Right ventricle myocardium superior (tissue), 1 donor: ENCODE results near the gene OSCAR. TPM values are rescaled to one million over a fixed set of nuclear protein-coding genes. Genes with fewer than 3 reads are reported as not detected.

Experiments
- total RNA-seq: library from RNA; stranded (reverse); fragmentation: NEBNext Ultra II Directional; extraction: Animal tissue kit (Norgen Biotek cat#: 25700); gene quantifications from one replicate; pipeline ENCODE4 v1.2.1, GENCODE V29; 2021
- donor health status: DM: no; HTN: yes; CAD: no; lungs with severe emphysema.

OSCAR gene
- total RNA-seq, 1 donor from 2014 or later: 0.54 TPM

Other genes with a start within 250 kb of the OSCAR start
- 115 TPM for gene MYADM, start 232.9 kb downstream of the OSCAR start, total RNA-seq
- gene PRKCG, start 218.6 kb downstream of the OSCAR start, total RNA-seq: not detected
- not detected for gene CACNG7, start 191.5 kb downstream of the OSCAR start, total RNA-seq
- 0.03 TPM for gene CACNG8, start 137.9 kb downstream of the OSCAR start, total RNA-seq
- not detected for gene CACNG6, start 109.2 kb downstream of the OSCAR start, total RNA-seq
- not detected for gene VSTM1, start 36.9 kb downstream of the OSCAR start, total RNA-seq
- gene TARM1, start 19.4 kb downstream of the OSCAR start, total RNA-seq: not detected
- gene NDUFA3, start 2.1 kb upstream of the OSCAR start, total RNA-seq: 493 TPM
- gene TFPT, start 14.9 kb upstream of the OSCAR start, total RNA-seq: 9.4 TPM
- 39.9 TPM for gene PRPF31, start 15.0 kb upstream of the OSCAR start, total RNA-seq
- gene CNOT3, start 37.0 kb upstream of the OSCAR start, total RNA-seq: 17.6 TPM
- gene LENG1, start 58.9 kb upstream of the OSCAR start, total RNA-seq: 6.5 TPM
- gene TMC4, start 72.4 kb upstream of the OSCAR start, total RNA-seq: 0.91 TPM
- gene MBOAT7, start 88.8 kb upstream of the OSCAR start, total RNA-seq: 12.7 TPM
- 14.3 TPM for gene TSEN34, start 90.5 kb upstream of the OSCAR start, total RNA-seq
- gene RPS9, start 100.1 kb upstream of the OSCAR start, total RNA-seq: 651 TPM
- 3.6 TPM for gene LILRB3, start 122.2 kb upstream of the OSCAR start, total RNA-seq
- gene LILRA6, start 142.0 kb upstream of the OSCAR start, total RNA-seq: 1.8 TPM
- 7.7 TPM for gene LILRB5, start 156.5 kb upstream of the OSCAR start, total RNA-seq
- 1.8 TPM for gene LILRB2, start 180.3 kb upstream of the OSCAR start, total RNA-seq
- gene LILRA5, start 212.4 kb upstream of the OSCAR start, total RNA-seq: 1.3 TPM
- not detected for gene LILRA4, start 238.4 kb upstream of the OSCAR start, total RNA-seq